GM19372 (cell line): ENCODE measurements around the gene TENT5A.
A peak's percentile ranks its signal among the peaks of the same experiment; 100 is the strongest.

Source experiments
- ATAC-seq: cut with Tn5 transposase; IDR thresholded peaks from one replicate; pipeline ENCODE4 v1.9.1; 2021; ENCODE audit warnings: mild to moderate bottlenecking, low read depth, moderate library complexity; ENCODE audit not compliant: unreplicated experiment

TENT5A gene

GRCh38 chr6:81772741-81773140 lies 20.3 kb upstream of the TENT5A start:
- ATAC-seq = peak; percentile 99

- ATAC-seq = no peak
Observed at GRCh38 chr6:81771097-81771496, 18.6 kb upstream of the TENT5A start.

GRCh38 chr6:81770381-81770780 lies 17.9 kb upstream of the TENT5A start:
- no peak for ATAC-seq

- ATAC-seq = no peak
Observed at GRCh38 chr6:81769824-81770223, 17.3 kb upstream of the TENT5A start.

- ATAC-seq = no peak
Observed at GRCh38 chr6:81768150-81768942, 15.9 kb upstream of the TENT5A start.

GRCh38 chr6:81767163-81767891 lies 14.8 kb upstream of the TENT5A start:
- ATAC-seq = no peak

GRCh38 chr6:81766482-81767069 lies 14.1 kb upstream of the TENT5A start:
- ATAC-seq = peak; percentile 60

GRCh38 chr6:81764531-81764930 lies 12.1 kb upstream of the TENT5A start:
- no peak for ATAC-seq

GRCh38 chr6:81763968-81764367 lies 11.5 kb upstream of the TENT5A start:
- no peak for ATAC-seq

- ATAC-seq = no peak
Observed at GRCh38 chr6:81763051-81763450, 10.6 kb upstream of the TENT5A start.

GRCh38 chr6:81762606-81763005 lies 10.1 kb upstream of the TENT5A start:
- ATAC-seq = no peak

GRCh38 chr6:81762132-81762531 lies 9.7 kb upstream of the TENT5A start:
- ATAC-seq = no peak

GRCh38 chr6:81761197-81761596 lies 8.7 kb upstream of the TENT5A start:
- no peak for ATAC-seq

- ATAC-seq = no peak
Observed at GRCh38 chr6:81759782-81760181, 7.3 kb upstream of the TENT5A start.

GRCh38 chr6:81758221-81758620 lies 5.7 kb upstream of the TENT5A start:
- no peak for ATAC-seq

GRCh38 chr6:81756690-81757089 lies 4.2 kb upstream of the TENT5A start:
- ATAC-seq = no peak

- ATAC-seq = no peak
Observed at GRCh38 chr6:81755551-81755950, 3.1 kb upstream of the TENT5A start.

GRCh38 chr6:81754906-81755305 lies 2.4 kb upstream of the TENT5A start:
- no peak for ATAC-seq

GRCh38 chr6:81753711-81754577 lies 1.5 kb upstream of the TENT5A start:
- ATAC-seq = peak; percentile 35

GRCh38 chr6:81752921-81753710 lies 635 bp upstream of the TENT5A start:
- peak; percentile 55 for ATAC-seq
